ENCODE measurements around the gene GNAS.

GRCh38 chr20:58840816-58841538 lies 11.5 kb upstream of the GNAS start:
- TF ChIP-seq CTCF (IDR thresholded peaks at IDR 0.05; ENCODE audit: insufficient read depth, low read depth, low read length) (no peak), EZH2 (IDR thresholded peaks at IDR 0.05; ENCODE audit: insufficient read depth, low read length) (peak; percentile 24)
